Activated B cell treated with CpG ODN at 0.5 μM for 24 hours (primary cell): Measurements from ENCODE around the gene CCNY. TPM values are rescaled to one million over a fixed set of nuclear protein-coding genes. Genes with fewer than 3 reads are reported as not detected.

Experiments used
- ATAC-seq: fragments of 200-7000 bp; cut with Tn5 transposase; one replicate; pipeline ENCODE4 v1.10.0; 2021; ENCODE audit warnings: low read depth, mild to moderate bottlenecking, moderate library complexity
- CTCF ChIA-PET: fragments of 350-600 bp; sonication (Branson Sonifier 250); formaldehyde crosslinking; loops from one replicate; lab custom pipeline; 2021; ENCODE audit warnings: antibody characterized with exemption; lab: Charles Lee
- POLR2A ChIA-PET: fragments of 350-600 bp; sonication (Branson Sonifier 250); formaldehyde crosslinking; loops from one replicate; lab custom pipeline; 2021; ENCODE audit warnings: antibody characterized with exemption; lab: Charles Lee
- DNase-seq: peaks from one replicate; pipeline ENCODE4 v3.0.0; 2022
- H3K27ac Mint-ChIP-seq: one replicate; pipeline ENCODE4 v1.8.0; 2020; ENCODE audit warnings: mixed read lengths
- H3K27me3 Mint-ChIP-seq: one replicate; pipeline ENCODE4 v1.8.0; 2021; ENCODE audit warnings: mixed read lengths
- H3K36me3 Mint-ChIP-seq: one replicate; pipeline ENCODE4 v1.8.0; 2021; ENCODE audit warnings: low read depth, mixed read lengths
- H3K4me1 Mint-ChIP-seq: one replicate; pipeline ENCODE4 v1.8.0; 2021; ENCODE audit warnings: mixed read lengths
- H3K4me3 Mint-ChIP-seq: one replicate; pipeline ENCODE4 v1.8.0; 2020; ENCODE audit warnings: mild to moderate bottlenecking, mixed read lengths
- H3K9me3 Mint-ChIP-seq: one replicate; pipeline ENCODE4 v1.8.0; 2020; ENCODE audit warnings: mixed read lengths
- CTCF ChIP-seq: fragments of 200-600 bp; IDR thresholded peaks from one replicate; pipeline ENCODE4 v1.8.0; 2022; ENCODE audit warnings: antibody characterized with exemption, mild to moderate bottlenecking
- intact Hi-C: fragments of 100-400 bp; cut with micrococcal nuclease; formaldehyde crosslinking; loops from one replicate; pipeline ENCODE4 v1.15.1; 2024
- total RNA-seq: library from RNA; stranded (reverse); gene quantifications from 2 replicates; pipeline ENCODE4 v1.2.3, GENCODE V29; 2022

The CCNY gene
- total RNA-seq, 1 donor from 2014 or later = 69.2 TPM

DNA sequence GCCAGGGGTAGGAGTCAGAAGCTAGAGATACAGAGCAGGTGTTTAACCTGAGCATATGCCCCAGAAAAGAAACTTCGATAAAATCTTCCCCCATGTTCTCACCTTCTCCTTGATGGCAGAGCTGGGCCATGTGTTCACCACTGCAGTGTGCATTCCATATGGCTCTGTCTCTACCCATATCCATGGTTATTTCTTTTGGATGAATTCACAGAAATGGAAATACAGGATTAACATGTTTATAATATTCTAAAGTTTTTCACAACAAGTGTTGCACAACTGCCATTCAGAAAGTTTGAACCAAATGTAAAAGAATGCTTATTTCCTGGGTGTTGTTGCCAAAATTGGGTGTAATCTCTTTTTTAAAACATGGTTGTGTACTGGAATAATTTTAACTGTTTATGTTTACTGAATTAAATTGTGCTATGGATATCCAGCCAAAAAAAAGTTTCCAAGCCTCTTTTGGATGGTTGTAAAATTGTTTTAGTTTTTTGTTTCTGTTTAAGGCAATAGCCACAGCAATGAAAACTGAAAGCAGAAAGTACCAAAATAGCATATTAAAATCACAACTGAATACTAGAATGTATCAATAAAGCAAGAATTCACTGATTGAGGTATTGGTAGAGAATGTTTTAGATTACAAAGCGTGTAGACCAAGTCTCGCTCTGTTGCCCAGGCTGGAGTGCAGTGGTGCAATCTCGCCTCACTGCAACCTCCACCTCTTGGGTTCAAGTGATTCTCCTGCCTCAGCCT is 19.9 kb upstream of the CCNY start:
- H3K9me3 Mint-ChIP-seq = peaks cover 20% of the 10 kb centered on the region
- H3K27me3 Mint-ChIP-seq = no peaks in the 10 kb centered on the region
- POLR2A ChIA-PET = no interaction called here
- no peak for DNase-seq
- H3K4me1 Mint-ChIP-seq = peaks cover 11% of the 10 kb centered on the region
- CTCF ChIA-PET = no interaction called here
- H3K36me3 Mint-ChIP-seq = peaks cover 38% of the 10 kb centered on the region
- intact Hi-C loops = no loop called here
- TF ChIP-seq CTCF = no peak
- H3K4me3 Mint-ChIP-seq = no peak overlapping the region
- ATAC-seq = no peak
- H3K27ac Mint-ChIP-seq = no peak overlapping the region

GRCh38 chr10:35318551-35318950 is 17.8 kb upstream of the CCNY start:
- DNase-seq (no peak), ATAC-seq (no peak)
- no peak overlapping the region for H3K27ac Mint-ChIP-seq
- peaks cover 17% of the 10 kb centered on the region for H3K9me3 Mint-ChIP-seq
- intact Hi-C loops = no loop called here
- no peak overlapping the region for H3K4me3 Mint-ChIP-seq
- POLR2A ChIA-PET = no interaction called here
- CTCF ChIA-PET = no interaction called here
- peaks cover 11% of the 10 kb centered on the region for H3K4me1 Mint-ChIP-seq
- TF ChIP-seq CTCF = no peak
- H3K27me3 Mint-ChIP-seq = no peaks in the 10 kb centered on the region
- H3K36me3 Mint-ChIP-seq = peaks cover 49% of the 10 kb centered on the region

GRCh38 chr10:35320341-35320740 is 16.0 kb upstream of the CCNY start:
- CTCF ChIA-PET = no interaction called here
- no peak for DNase-seq
- H3K9me3 Mint-ChIP-seq = peaks cover 6% of the 10 kb centered on the region
- no peaks in the 10 kb centered on the region for H3K27me3 Mint-ChIP-seq
- POLR2A ChIA-PET = no interaction called here
- peaks cover 43% of the 10 kb centered on the region for H3K36me3 Mint-ChIP-seq
- peaks cover 11% of the 10 kb centered on the region for H3K4me1 Mint-ChIP-seq
- H3K4me3 Mint-ChIP-seq = no peak overlapping the region
- H3K27ac Mint-ChIP-seq = no peak overlapping the region
- ATAC-seq = no peak
- intact Hi-C loops = no loop called here
- no peak for TF ChIP-seq CTCF

- H3K27ac Mint-ChIP-seq = no peak overlapping the region
- no peak for DNase-seq
- H3K4me1 Mint-ChIP-seq = peaks cover 7% of the 10 kb centered on the region
- H3K27me3 Mint-ChIP-seq = no peaks in the 10 kb centered on the region
- H3K9me3 Mint-ChIP-seq = peaks cover 4% of the 10 kb centered on the region
- no peak overlapping the region for H3K4me3 Mint-ChIP-seq
- no peak for ATAC-seq
- ChIA-PET CTCF (no interaction called here), POLR2A (no interaction called here)
- TF ChIP-seq CTCF = no peak
- intact Hi-C loops = no loop called here
- peaks cover 30% of the 10 kb centered on the region for H3K36me3 Mint-ChIP-seq
Measured at GRCh38 chr10:35322636-35323035, 13.7 kb upstream of the CCNY start.

DNA sequence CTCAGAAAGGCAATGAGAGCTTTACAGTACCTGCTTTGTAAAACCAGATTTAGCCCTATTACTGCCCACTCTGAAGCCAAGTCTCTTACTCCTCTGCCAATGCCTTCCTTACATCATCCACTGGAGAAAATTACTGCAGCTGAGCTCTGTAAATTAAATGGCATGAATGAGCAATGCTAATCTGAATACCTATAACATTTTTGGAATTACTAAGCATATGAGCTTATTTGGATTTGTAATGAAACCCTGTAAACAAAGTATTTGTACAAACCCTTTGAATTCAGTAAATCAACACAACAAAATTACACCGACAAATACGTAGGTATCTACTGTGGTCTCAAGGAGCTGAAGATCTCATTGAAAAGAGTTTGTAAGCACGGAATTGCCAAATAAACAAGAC is 12.1 kb upstream of the CCNY start:
- no peak overlapping the region for H3K4me3 Mint-ChIP-seq
- H3K9me3 Mint-ChIP-seq = peaks cover 4% of the 10 kb centered on the region
- TF ChIP-seq CTCF = no peak
- peaks cover 28% of the 10 kb centered on the region for H3K36me3 Mint-ChIP-seq
- intact Hi-C loops = no loop called here
- POLR2A ChIA-PET = no interaction called here
- ATAC-seq (no peak), DNase-seq (no peak)
- no peak overlapping the region for H3K27ac Mint-ChIP-seq
- no peaks in the 10 kb centered on the region for H3K27me3 Mint-ChIP-seq
- H3K4me1 Mint-ChIP-seq = no peaks in the 10 kb centered on the region
- CTCF ChIA-PET = no interaction called here
